ENCODE results near the gene DUSP2. TPM values are rescaled to one million over a fixed set of nuclear protein-coding genes. Genes with fewer than 3 reads are reported as not detected.
"Not testable (repeated sequence)": the region's sequence is repeated elsewhere in the genome, so short reads cannot be mapped to it uniquely, and the experiment has no call there.

The DUSP2 gene
- total RNA-seq, 1 donor: 3.3 TPM

- no peaks in the 10 kb centered on the region for H3K79me2 ChIP-seq (ENCODE audit: insufficient read depth, low read length)
- H2AFZ ChIP-seq (ENCODE audit: low read length): peak overlapping the region; percentile 9
- no peak overlapping the region for H3K4me3 ChIP-seq (ENCODE audit: insufficient read depth, low read length)
- peak; percentile 51 for DNase-seq (ENCODE audit: insufficient read length, low spot score, missing footprints)
- H3K4me1 ChIP-seq (ENCODE audit: insufficient read depth, low read length): peaks cover 18% of the 10 kb centered on the region
- no peaks in the 10 kb centered on the region for H4K20me1 ChIP-seq (ENCODE audit: insufficient read depth, low read length)
- no peak overlapping the region for H3K27ac ChIP-seq (ENCODE audit: low read depth, low read length)
- H3K27me3 ChIP-seq (ENCODE audit: insufficient read depth, low read length): no peaks in the 10 kb centered on the region
- H3K4me2 ChIP-seq (ENCODE audit: insufficient read depth, low read length): no peak overlapping the region
- no peaks in the 10 kb centered on the region for H3K9me3 ChIP-seq (ENCODE audit: low read depth, low read length)
- no peaks in the 10 kb centered on the region for H3K36me3 ChIP-seq (ENCODE audit: insufficient read depth, low read length)
- no peak for TF ChIP-seq CTCF (IDR thresholded peaks at IDR 0.05; ENCODE audit: extremely low read depth, low read depth, low read length)
Measured at GRCh38 chr2:96163768-96164429, 18.7 kb upstream of the DUSP2 start.

GRCh38 chr2:96163415-96163767 is 18.2 kb upstream of the DUSP2 start:
- Histone ChIP-seq H3K4me1 (ENCODE audit: insufficient read depth, low read length) (peaks cover 13% of the 10 kb centered on the region), H3K79me2 (ENCODE audit: insufficient read depth, low read length) (no peaks in the 10 kb centered on the region), H4K20me1 (ENCODE audit: insufficient read depth, low read length) (no peaks in the 10 kb centered on the region), H2AFZ (ENCODE audit: low read length) (no peak overlapping the region), H3K36me3 (ENCODE audit: insufficient read depth, low read length) (no peaks in the 10 kb centered on the region), H3K4me2 (ENCODE audit: insufficient read depth, low read length) (no peak overlapping the region), H3K27ac (ENCODE audit: low read depth, low read length) (no peak overlapping the region), H3K9me3 (ENCODE audit: low read depth, low read length) (no peaks in the 10 kb centered on the region), H3K27me3 (ENCODE audit: insufficient read depth, low read length) (no peaks in the 10 kb centered on the region), H3K4me3 (ENCODE audit: insufficient read depth, low read length) (no peak overlapping the region)
- peak; percentile 21 for DNase-seq (ENCODE audit: insufficient read length, low spot score, missing footprints)
- TF ChIP-seq CTCF (IDR thresholded peaks at IDR 0.05; ENCODE audit: extremely low read depth, low read depth, low read length): no peak

- H3K4me1 ChIP-seq (ENCODE audit: insufficient read depth, low read length): no peaks in the 10 kb centered on the region
- H3K9me3 ChIP-seq (ENCODE audit: low read depth, low read length): no peaks in the 10 kb centered on the region
- H2AFZ ChIP-seq (ENCODE audit: low read length): no peak overlapping the region
- no peaks in the 10 kb centered on the region for H3K79me2 ChIP-seq (ENCODE audit: insufficient read depth, low read length)
- no peaks in the 10 kb centered on the region for H4K20me1 ChIP-seq (ENCODE audit: insufficient read depth, low read length)
- no peak overlapping the region for H3K4me3 ChIP-seq (ENCODE audit: insufficient read depth, low read length)
- no peak overlapping the region for H3K4me2 ChIP-seq (ENCODE audit: insufficient read depth, low read length)
- no peaks in the 10 kb centered on the region for H3K36me3 ChIP-seq (ENCODE audit: insufficient read depth, low read length)
- H3K27me3 ChIP-seq (ENCODE audit: insufficient read depth, low read length): peaks cover 2% of the 10 kb centered on the region
- DNase-seq (ENCODE audit: insufficient read length, low spot score, missing footprints): peak; percentile 31
- TF ChIP-seq CTCF (IDR thresholded peaks at IDR 0.05; ENCODE audit: extremely low read depth, low read depth, low read length): no peak
- H3K27ac ChIP-seq (ENCODE audit: low read depth, low read length): no peak overlapping the region
Measured at GRCh38 chr2:96161898-96162297, 16.7 kb upstream of the DUSP2 start.

GRCh38 chr2:96160366-96160765 is 15.1 kb upstream of the DUSP2 start:
- not testable (repeated sequence) for H4K20me1 ChIP-seq (ENCODE audit: insufficient read depth, low read length); H3K79me2 ChIP-seq (ENCODE audit: insufficient read depth, low read length); H3K27ac ChIP-seq (ENCODE audit: low read depth, low read length); H3K36me3 ChIP-seq (ENCODE audit: insufficient read depth, low read length); H3K27me3 ChIP-seq (ENCODE audit: insufficient read depth, low read length); H3K4me3 ChIP-seq (ENCODE audit: insufficient read depth, low read length); H3K4me1 ChIP-seq (ENCODE audit: insufficient read depth, low read length); H2AFZ ChIP-seq (ENCODE audit: low read length); DNase-seq (ENCODE audit: insufficient read length, low spot score, missing footprints); H3K9me3 ChIP-seq (ENCODE audit: low read depth, low read length); H3K4me2 ChIP-seq (ENCODE audit: insufficient read depth, low read length)

All from osteoblast (primary cell).